Muscle layer of duodenum (tissue), 2 donors: ENCODE data around the gene C12orf56.

Source experiments
- H3K27ac ChIP-seq: one replicate; pipeline ENCODE4 v1.7.0; 2013; ENCODE audit warnings: mild to moderate bottlenecking, low read length
- H3K27me3 ChIP-seq: one replicate; pipeline ENCODE4 v1.7.0; 2013; ENCODE audit warnings: low read depth, mild to moderate bottlenecking, control low read depth, low read length
- H3K36me3 ChIP-seq, 2 donors: one replicate each; pipeline ENCODE4 v1.7.0; 2013; ENCODE audit warnings: low read length in 2 of 2, control low read depth in 1 of 2, mild to moderate bottlenecking in 1 of 2; ENCODE audit not compliant: insufficient read depth in 2 of 2, control insufficient read depth in 1 of 2
- H3K4me1 ChIP-seq, 2 donors: one replicate each; pipeline ENCODE4 v1.7.0; 2013; ENCODE audit warnings: low read length in 2 of 2, mild to moderate bottlenecking in 2 of 2, control low read depth in 1 of 2, moderate library complexity in 1 of 2; ENCODE audit not compliant: insufficient read depth in 2 of 2, control insufficient read depth in 1 of 2
- H3K4me3 ChIP-seq, 2 donors: one replicate each; pipeline ENCODE4 v1.7.0; 2013; ENCODE audit warnings: low read length in 2 of 2, low read depth in 1 of 2, mild to moderate bottlenecking in 1 of 2
- H3K9me3 ChIP-seq, 2 donors: one replicate each; pipeline ENCODE4 v1.7.0; 2013; ENCODE audit warnings: low read length in 2 of 2, control low read depth in 1 of 2, mild to moderate bottlenecking in 1 of 2; ENCODE audit not compliant: control insufficient read depth in 1 of 2
- donor health status: healthy.

C12orf56 gene

DNA sequence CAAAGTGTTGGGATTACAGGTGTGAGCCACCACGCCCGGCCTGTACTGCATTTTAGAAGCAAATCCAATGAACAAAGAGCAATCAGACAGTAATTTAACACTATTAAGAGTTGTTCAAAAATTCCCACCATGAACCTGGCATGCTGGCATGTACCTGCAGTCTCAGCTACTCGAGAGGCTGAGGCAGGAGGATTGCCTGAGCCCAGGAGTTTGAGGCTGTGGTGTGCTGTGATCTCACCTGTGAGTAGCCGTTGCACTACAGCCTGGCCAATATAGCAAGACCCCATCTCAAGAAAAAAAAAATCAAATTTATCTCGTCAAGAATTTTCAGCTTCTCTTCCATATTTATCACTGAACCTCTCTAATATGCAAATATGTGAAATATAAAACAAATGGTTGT lies 128.7 kb downstream of the C12orf56 start:
- H3K9me3 ChIP-seq, result no peaks in the 10 kb centered on the region
- H3K27ac ChIP-seq, result no peak overlapping the region
- no peaks in the 10 kb centered on the region for H3K27me3 ChIP-seq

DNA sequence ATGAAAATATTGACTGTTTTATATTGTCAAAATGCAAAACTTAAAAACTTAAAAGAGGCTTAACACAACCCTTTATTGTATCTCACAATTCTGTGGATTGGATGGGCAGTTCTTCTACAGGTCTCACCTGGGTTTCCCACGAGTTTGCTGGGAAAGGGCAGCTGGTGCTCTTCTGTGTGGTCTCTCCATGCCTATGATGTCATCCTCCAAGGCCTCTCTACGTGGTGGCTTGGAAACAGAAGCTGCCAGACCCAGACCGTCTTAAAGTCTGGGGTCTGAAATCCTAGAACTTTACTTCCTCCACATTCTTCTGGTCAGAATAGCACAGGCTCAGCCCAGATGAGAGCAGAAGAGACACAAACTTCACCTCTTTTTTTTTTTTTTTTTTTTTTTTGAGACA lies 132.0 kb downstream of the C12orf56 start:
- Histone ChIP-seq H3K9me3 (no peaks in the 10 kb centered on the region), H3K4me1 (no peaks in the 10 kb centered on the region), H3K27me3 (no peaks in the 10 kb centered on the region)

More for the DNA sequence above, 128.7 kb downstream of the C12orf56 start:
- H3K4me1 ChIP-seq, result no peaks in the 10 kb centered on the region
- H3K4me3 ChIP-seq, result no peak overlapping the region
- H3K36me3 ChIP-seq, result no peaks in the 10 kb centered on the region

DNA sequence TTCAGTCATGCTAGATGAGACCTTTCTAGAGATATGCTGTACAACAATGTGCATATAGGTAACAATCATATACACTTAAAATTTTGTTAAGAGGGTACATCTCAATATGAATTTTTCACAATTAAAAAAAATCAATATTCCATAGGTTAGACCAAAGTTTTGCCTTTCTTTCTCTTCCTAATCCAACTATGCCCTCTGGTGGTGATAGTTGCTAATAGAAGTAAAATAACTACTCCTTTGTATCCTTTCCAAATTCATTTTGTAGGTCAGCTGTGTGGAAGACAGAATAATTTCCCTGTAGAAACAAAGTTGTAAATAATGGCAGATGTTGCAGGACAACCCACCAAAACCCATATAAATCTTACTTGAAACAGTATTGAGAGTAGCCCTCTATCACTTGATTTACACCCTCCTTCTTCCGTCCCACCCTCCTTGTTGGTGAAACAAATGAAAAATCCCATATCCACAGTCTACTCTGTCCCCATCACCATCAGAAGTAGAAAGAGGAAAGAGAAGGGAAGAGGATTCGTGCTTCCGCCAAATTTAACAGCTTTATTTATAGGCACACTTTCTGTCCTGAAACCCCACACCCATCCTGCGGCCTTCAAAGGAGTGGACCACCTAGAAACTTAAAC lies 134.3 kb downstream of the C12orf56 start:
- Histone ChIP-seq H3K9me3 (no peaks in the 10 kb centered on the region), H3K4me1 (peaks cover 0 to 4% of the 10 kb centered on the region in 2 donors), H3K4me3 (no peak overlapping the region), H3K27me3 (no peaks in the 10 kb centered on the region), H3K27ac (no peak overlapping the region), H3K36me3 (no peaks in the 10 kb centered on the region)

More for the DNA sequence above, 132.0 kb downstream of the C12orf56 start:
- Histone ChIP-seq H3K27ac (no peak overlapping the region), H3K4me3 (no peak overlapping the region), H3K36me3 (no peaks in the 10 kb centered on the region)

DNA sequence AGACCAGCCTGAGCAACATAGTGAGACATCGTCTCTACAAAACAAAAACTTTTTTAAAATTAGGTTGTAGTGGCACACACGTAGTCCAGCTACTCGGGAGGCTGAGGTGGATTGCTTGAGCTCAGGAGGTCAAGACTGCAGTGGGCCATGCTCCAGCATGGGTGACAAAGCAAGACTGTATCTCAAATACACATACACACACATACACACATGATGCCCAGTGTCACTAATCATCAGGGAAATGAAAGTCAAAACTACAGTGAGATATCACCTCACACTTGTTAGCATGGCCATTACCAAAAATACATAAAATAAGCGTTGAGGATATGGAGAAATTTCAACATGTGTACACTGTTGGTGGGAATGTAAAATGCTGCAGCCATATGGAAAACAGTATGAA lies 135.3 kb downstream of the C12orf56 start:
- Histone ChIP-seq H3K4me1 (peaks cover 0 to 4% of the 10 kb centered on the region in 2 donors), H3K27me3 (no peaks in the 10 kb centered on the region), H3K27ac (no peak overlapping the region), H3K4me3 (no peak overlapping the region), H3K9me3 (no peaks in the 10 kb centered on the region), H3K36me3 (no peaks in the 10 kb centered on the region)

DNA sequence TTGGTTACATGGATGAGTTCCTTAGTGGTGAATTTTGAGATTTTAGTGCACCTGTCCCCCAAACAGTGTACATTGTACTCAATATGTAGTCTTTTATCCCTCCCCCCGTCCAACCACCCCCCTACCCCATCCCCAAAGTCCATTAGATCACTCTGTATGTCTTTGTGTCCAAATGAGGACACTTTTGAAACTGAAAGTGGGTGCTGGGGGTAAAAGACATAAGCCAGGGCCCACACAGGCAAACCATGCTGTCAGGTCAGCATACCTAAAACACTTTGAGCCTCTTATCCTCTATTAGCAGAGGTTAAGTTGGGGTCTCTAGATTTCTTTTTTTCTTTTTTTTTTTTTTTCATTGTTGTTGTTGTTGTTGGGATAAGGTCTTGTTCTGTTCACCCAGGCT lies 137.2 kb downstream of the C12orf56 start:
- H3K36me3 ChIP-seq, result no peaks in the 10 kb centered on the region
- H3K4me1 ChIP-seq, result peaks cover 0 to 4% of the 10 kb centered on the region in 2 donors
- no peaks in the 10 kb centered on the region for H3K27me3 ChIP-seq
- H3K4me3 ChIP-seq, result no peak overlapping the region
- no peaks in the 10 kb centered on the region for H3K9me3 ChIP-seq
- no peak overlapping the region for H3K27ac ChIP-seq

DNA sequence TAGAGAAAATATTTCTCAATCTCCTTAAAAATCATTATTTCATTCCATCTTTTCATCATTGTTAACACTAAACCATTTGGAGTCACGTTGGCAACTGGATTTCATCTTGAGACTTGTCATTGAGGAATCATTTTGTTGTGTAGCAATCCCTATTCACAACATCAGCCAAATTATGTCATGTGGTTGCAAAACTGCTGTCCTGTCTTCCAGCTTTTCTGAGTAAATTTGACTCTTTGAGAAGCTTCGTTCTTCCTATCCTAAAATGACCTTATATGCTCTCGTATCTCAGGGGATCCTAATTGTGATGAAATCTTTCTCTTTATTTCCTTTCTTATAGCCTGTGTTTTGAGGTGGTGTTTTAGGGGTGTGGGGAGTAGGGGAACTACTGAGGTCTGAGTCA lies 137.9 kb downstream of the C12orf56 start:
- Histone ChIP-seq H3K4me1 (peaks cover 0 to 4% of the 10 kb centered on the region in 2 donors), H3K9me3 (no peaks in the 10 kb centered on the region), H3K36me3 (no peaks in the 10 kb centered on the region), H3K27me3 (no peaks in the 10 kb centered on the region), H3K4me3 (no peak overlapping the region), H3K27ac (peak overlapping the region; percentile 46)

DNA sequence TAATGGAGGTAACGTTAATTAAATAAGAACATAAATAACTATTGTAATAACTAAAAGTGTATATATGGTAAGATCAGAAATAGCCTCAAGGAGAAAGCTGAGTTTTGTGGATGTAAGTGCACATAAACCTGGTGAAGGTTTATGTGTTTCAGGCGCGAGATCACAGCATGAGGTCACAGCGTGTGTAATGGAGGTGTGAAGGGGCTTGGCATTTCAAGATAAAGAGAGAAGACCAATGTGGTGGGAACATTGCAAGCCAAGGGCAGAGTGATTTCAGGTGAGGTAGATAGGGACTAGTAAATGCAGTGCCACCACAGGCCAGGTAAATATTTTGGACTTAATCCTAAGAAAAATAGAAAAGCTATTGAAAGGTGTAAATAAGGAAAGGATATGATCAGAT lies 146.7 kb downstream of the C12orf56 start:
- no peak overlapping the region for H3K4me3 ChIP-seq
- H3K4me1 ChIP-seq, result no peaks in the 10 kb centered on the region
- H3K27me3 ChIP-seq, result no peaks in the 10 kb centered on the region
- no peaks in the 10 kb centered on the region for H3K36me3 ChIP-seq
- no peak overlapping the region for H3K27ac ChIP-seq
- H3K9me3 ChIP-seq, result no peaks in the 10 kb centered on the region

DNA sequence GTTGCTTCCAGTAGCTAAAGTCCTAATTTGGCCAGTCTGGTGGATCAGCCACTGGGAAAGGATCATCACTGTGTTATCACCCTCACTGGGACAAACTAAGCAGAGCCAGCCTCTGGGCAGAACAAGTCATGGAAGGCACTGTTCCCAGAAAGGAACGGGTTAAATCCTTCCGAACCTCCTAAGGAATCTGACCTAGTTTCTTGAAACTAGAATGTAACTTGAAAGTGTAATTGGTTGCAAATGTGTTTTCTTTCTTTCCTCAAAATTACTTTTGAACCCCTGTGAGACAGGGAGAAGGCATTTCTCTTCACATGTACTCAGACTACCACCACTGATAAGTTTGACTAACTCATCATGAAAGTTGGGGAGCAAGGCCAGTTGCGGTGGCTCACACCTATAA lies 149.8 kb downstream of the C12orf56 start:
- Histone ChIP-seq H3K4me3 (no peak overlapping the region), H3K27ac (no peak overlapping the region), H3K36me3 (no peaks in the 10 kb centered on the region), H3K4me1 (no peaks in the 10 kb centered on the region), H3K27me3 (no peaks in the 10 kb centered on the region), H3K9me3 (no peaks in the 10 kb centered on the region)

DNA sequence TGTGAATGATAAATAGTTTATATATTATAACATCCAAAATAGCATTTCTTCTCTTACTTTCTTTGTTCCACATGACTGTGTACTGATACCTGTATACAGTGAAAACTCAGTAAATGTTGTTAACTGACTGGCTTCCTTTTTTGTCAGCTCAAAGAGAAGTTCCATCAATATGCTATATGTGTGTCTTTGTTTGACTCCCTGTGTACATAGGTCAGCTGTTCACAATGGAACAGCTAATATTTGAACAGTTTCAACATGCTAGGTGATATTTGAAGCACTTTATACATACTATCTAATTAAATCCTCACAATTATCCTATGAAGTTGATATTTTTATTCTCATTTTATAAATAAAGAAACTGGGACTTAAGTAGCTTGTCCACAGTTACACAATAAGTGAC lies 153.2 kb downstream of the C12orf56 start:
- Histone ChIP-seq H3K27me3 (no peaks in the 10 kb centered on the region), H3K4me1 (no peaks in the 10 kb centered on the region), H3K4me3 (no peak overlapping the region), H3K9me3 (no peaks in the 10 kb centered on the region), H3K27ac (no peak overlapping the region), H3K36me3 (no peaks in the 10 kb centered on the region)

DNA sequence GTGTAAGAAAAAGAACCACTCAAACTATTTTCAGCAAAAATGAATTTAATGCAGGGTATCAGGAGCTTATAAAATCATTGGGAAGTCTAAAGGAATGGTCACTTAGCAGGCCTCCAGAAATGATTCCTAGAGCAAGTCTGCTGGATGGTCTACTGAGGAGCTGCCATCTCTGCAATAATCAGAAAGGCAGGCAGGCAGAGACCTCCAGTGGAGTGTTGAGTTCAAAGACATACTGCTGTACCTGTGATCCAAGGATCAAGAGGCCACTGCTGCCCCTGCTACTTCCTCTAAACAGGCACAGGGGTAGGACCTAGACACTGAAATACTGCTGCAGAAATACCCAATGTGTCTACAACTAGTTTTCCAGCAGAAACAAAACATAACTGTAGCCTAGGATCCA lies 154.0 kb downstream of the C12orf56 start:
- no peak overlapping the region for H3K4me3 ChIP-seq
- H3K27me3 ChIP-seq, result no peaks in the 10 kb centered on the region
- no peaks in the 10 kb centered on the region for H3K4me1 ChIP-seq
- no peak overlapping the region for H3K27ac ChIP-seq
- H3K9me3 ChIP-seq, result no peaks in the 10 kb centered on the region
- no peaks in the 10 kb centered on the region for H3K36me3 ChIP-seq

DNA sequence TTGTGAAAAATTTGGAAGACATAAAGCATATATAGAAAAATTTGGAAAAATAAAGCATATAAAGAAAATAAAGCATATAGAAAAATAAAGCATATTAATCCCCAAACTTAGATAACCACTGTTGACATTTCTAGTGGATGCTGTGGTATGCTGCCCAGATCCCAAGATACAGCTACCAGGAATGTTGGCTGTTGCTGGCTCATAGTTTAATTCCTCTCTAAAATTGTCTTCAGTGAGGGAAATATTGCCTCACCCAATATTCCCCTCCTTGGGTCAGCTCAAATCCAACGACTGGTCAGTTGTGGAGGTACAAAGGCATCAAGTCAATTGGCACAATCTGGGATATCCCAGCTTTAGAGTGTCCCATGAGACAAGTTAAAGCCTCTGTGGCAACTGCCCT lies 158.4 kb downstream of the C12orf56 start:
- Histone ChIP-seq H3K4me3 (no peak overlapping the region), H3K9me3 (no peaks in the 10 kb centered on the region), H3K36me3 (no peaks in the 10 kb centered on the region), H3K27ac (no peak overlapping the region), H3K4me1 (no peaks in the 10 kb centered on the region), H3K27me3 (no peaks in the 10 kb centered on the region)

DNA sequence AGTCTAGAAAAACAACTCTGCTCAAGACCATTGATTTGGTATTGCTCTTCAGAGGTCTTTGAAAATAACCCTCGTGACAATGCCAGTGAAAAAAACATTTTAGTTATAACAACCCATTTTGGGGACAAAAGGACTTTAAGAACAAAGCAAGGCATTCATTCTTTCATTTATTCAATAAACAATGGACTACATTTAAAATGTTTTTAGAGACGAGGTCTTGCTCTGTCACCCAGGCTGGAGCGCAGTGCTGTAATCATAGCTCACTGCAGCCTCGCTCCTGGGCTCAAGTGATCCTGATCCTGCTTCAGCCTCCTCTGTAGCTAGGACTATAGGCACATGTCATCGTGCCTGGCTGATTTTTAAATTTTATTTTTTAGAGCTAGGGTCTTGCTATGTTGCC lies 160.8 kb downstream of the C12orf56 start:
- H3K36me3 ChIP-seq, result no peaks in the 10 kb centered on the region
- H3K4me1 ChIP-seq, result no peaks in the 10 kb centered on the region
- no peak overlapping the region for H3K27ac ChIP-seq
- H3K4me3 ChIP-seq, result no peak overlapping the region
- H3K27me3 ChIP-seq, result no peaks in the 10 kb centered on the region
- no peaks in the 10 kb centered on the region for H3K9me3 ChIP-seq
